Smooth muscle cell (in vitro differentiated cells): Measurements from ENCODE around the gene LPP. TPM values are rescaled to one million over a fixed set of nuclear protein-coding genes. Genes with fewer than 3 reads are reported as not detected.

Experiments used
- DNase-seq: peaks from one replicate; lab custom pipeline; 2025; ENCODE audit not compliant: unreplicated experiment; lab: John Stamatoyannopoulos, UW
- H2AFZ ChIP-seq: fragments of 200-600 bp; sonication (generic); 2 replicates; pipeline ENCODE4 v1.6.0; 2016; ENCODE audit warnings: antibody characterized with exemption, low read depth, mild to moderate bottlenecking
- H3F3A ChIP-seq: fragments of 200-600 bp; sonication (generic); 2 replicates; pipeline ENCODE4 v1.6.0; 2017; ENCODE audit warnings: antibody characterized with exemption, low read depth
- H3K27ac ChIP-seq: fragments of 200-600 bp; sonication (generic); 2 replicates; pipeline ENCODE4 v1.5.1; 2016; ENCODE audit warnings: low read depth, mild to moderate bottlenecking
- H3K27me3 ChIP-seq: fragments of 200-600 bp; sonication (generic); 2 replicates; pipeline ENCODE4 v1.6.1; 2016; ENCODE audit warnings: low read depth, mild to moderate bottlenecking
- H3K36me3 ChIP-seq: fragments of 200-600 bp; sonication (generic); 2 replicates; pipeline ENCODE4 v1.5.1; 2016; ENCODE audit warnings: low read depth
- H3K4me1 ChIP-seq: fragments of 200-600 bp; sonication (generic); 2 replicates; pipeline ENCODE4 v1.5.1; 2016; ENCODE audit warnings: low read depth
- H3K4me2 ChIP-seq: fragments of 200-600 bp; sonication (generic); 2 replicates; pipeline ENCODE4 v1.6.0; 2016; ENCODE audit warnings: mild to moderate bottlenecking
- H3K4me3 ChIP-seq: fragments of 200-600 bp; sonication (generic); 2 replicates; pipeline ENCODE4 v1.5.1; 2016; ENCODE audit warnings: mild to moderate bottlenecking
- H3K79me2 ChIP-seq: fragments of 200-600 bp; sonication (generic); 2 replicates; pipeline ENCODE4 v1.6.0; 2016; ENCODE audit warnings: low read depth, mild to moderate bottlenecking
- H3K9ac ChIP-seq: fragments of 200-600 bp; sonication (generic); 2 replicates; pipeline ENCODE4 v1.6.0; 2016; ENCODE audit warnings: low read depth
- H3K9me3 ChIP-seq: fragments of 200-600 bp; sonication (generic); replicated peaks from 2 replicates; pipeline ENCODE4 v1.5.1; 2016; ENCODE audit warnings: low read depth
- H4K20me1 ChIP-seq: fragments of 200-600 bp; sonication (generic); 2 replicates; pipeline ENCODE4 v1.6.0; 2016; ENCODE audit warnings: low read depth
- WGBS: methylation state at CpG from one replicate; pipeline ENCODE4 v1.1.7; 2016; ENCODE audit warnings: low lambda C conversion rate; 5-methylcytosine and 5-hydroxymethylcytosine counted together
- polyA plus RNA-seq: library from polyadenylated mRNA; unstranded; fragments of >200 nt; fragmentation: Nextera tagmentation; extraction: Ambion mirVana; gene quantifications from 2 replicates; pipeline ENCODE4 v1.2.1, GENCODE V29; 2016
- total RNA-seq: library from RNA; depleted of rRNA; stranded (reverse); fragments of >200 nt; gene quantifications from 2 replicates; pipeline ENCODE4 v1.2.3, GENCODE V29; 2014
- TF ChIP-seq, protein P1 (sequence below): fragments of 200-600 bp; sonication (generic); IDR thresholded peaks from 2 replicates; pipeline ENCODE4 v1.5.1; 2017; ENCODE audit warnings: borderline replicate concordance, mild to moderate bottlenecking, antibody characterized with exemption; ENCODE audit not compliant: insufficient read depth, poor library complexity, severe bottlenecking

LPP gene
- total and polyA plus RNA-seq, 2 experiments from 2014 or later = 42.3 to 128 TPM

DNA sequence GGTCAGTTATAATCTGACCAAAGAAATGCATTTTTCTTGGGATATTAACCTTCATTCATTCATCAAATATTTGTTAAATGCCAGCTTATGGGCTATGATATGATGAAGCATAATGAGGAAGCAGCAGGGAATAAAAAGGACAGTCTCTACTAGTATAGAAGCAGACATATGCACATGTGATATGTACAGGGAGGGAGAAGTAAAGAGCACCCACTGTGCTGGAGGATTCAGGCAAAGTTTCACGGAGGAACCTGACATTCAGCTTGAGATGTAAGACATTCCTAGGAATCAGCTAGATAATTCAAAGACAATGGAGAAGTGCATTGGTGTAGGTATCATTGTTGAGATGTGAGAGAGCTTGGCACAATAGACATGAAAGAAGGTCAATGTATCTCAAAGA is 450.7 kb downstream of the LPP start:
- Histone ChIP-seq H3K4me2 (no peak overlapping the region), H3K4me1 (no peaks in the 10 kb centered on the region), H3K27ac (no peak overlapping the region), H2AFZ (no peak overlapping the region), H3K9ac (no peak overlapping the region), H3F3A (peaks cover 5% of the 10 kb centered on the region), H3K9me3 (peaks cover 7% of the 10 kb centered on the region), H3K79me2 (peaks cover 12% of the 10 kb centered on the region), H3K4me3 (no peak overlapping the region), H4K20me1 (peaks cover 3% of the 10 kb centered on the region), H3K27me3 (no peaks in the 10 kb centered on the region), H3K36me3 (peaks cover 9% of the 10 kb centered on the region)
- TF ChIP-seq, protein P1, sequence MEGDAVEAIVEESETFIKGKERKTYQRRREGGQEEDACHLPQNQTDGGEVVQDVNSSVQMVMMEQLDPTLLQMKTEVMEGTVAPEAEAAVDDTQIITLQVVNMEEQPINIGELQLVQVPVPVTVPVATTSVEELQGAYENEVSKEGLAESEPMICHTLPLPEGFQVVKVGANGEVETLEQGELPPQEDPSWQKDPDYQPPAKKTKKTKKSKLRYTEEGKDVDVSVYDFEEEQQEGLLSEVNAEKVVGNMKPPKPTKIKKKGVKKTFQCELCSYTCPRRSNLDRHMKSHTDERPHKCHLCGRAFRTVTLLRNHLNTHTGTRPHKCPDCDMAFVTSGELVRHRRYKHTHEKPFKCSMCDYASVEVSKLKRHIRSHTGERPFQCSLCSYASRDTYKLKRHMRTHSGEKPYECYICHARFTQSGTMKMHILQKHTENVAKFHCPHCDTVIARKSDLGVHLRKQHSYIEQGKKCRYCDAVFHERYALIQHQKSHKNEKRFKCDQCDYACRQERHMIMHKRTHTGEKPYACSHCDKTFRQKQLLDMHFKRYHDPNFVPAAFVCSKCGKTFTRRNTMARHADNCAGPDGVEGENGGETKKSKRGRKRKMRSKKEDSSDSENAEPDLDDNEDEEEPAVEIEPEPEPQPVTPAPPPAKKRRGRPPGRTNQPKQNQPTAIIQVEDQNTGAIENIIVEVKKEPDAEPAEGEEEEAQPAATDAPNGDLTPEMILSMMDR = no peak
- no peak for DNase-seq
- WGBS = 91% methylated on average over 1 of the region's 1 CpG

DNA sequence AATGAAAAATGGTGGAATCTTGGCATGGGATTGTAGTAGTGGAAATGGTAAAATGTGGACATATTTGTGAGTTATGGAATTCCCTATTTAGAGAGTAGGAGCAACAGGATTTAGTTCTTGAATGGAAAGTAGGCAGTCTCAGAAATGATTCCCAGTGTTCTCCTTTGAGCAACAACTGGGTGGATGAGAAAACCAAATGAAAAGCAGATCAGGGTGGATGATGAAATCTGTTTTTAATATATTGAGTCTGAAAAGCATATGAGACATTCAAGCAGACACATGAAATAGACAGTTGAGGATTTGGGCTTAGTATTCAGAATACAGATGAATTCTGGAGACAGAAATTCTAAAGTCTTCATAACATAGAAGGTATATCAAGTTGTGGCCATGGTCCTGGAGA is 451.3 kb downstream of the LPP start:
- Histone ChIP-seq H3K4me1 (no peaks in the 10 kb centered on the region), H3K4me3 (no peak overlapping the region), H3K27me3 (no peaks in the 10 kb centered on the region), H2AFZ (no peak overlapping the region), H4K20me1 (peaks cover 3% of the 10 kb centered on the region), H3K27ac (no peak overlapping the region), H3K4me2 (no peak overlapping the region), H3K36me3 (peaks cover 15% of the 10 kb centered on the region), H3K9me3 (peaks cover 7% of the 10 kb centered on the region), H3K79me2 (peaks cover 13% of the 10 kb centered on the region), H3K9ac (no peak overlapping the region), H3F3A (peaks cover 5% of the 10 kb centered on the region)
- TF ChIP-seq, protein P1 = no peak
- DNase-seq = no peak

DNA sequence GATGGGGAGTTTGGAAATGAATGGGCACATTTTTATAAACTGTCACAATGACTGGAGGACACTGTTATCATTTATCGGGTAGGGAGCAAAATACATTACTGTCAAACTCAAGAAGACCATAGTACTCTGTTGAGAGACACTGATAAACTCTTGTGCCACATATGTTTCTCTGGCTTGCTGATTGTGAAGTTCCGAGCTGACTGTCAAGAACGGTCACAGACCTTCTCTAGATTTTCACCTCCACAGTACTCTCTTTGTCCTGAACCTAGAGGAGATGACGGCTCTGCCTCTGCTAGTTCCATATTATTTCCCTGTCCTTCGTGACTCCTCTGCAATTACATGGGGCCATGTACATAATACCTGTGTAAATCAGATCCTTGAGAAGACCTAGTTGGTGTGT is 451.9 kb downstream of the LPP start:
- Histone ChIP-seq H3K27ac (peak overlapping the region; percentile 54), H3K4me3 (no peak overlapping the region), H3K9ac (no peak overlapping the region), H3K9me3 (peaks cover 7% of the 10 kb centered on the region), H2AFZ (no peak overlapping the region), H3K36me3 (peaks cover 21% of the 10 kb centered on the region), H3K4me2 (no peak overlapping the region), H4K20me1 (peaks cover 3% of the 10 kb centered on the region), H3K4me1 (no peaks in the 10 kb centered on the region), H3K79me2 (peaks cover 18% of the 10 kb centered on the region), H3K27me3 (no peaks in the 10 kb centered on the region), H3F3A (peaks cover 5% of the 10 kb centered on the region)
- DNase-seq = no peak
- 84% methylated on average over 5 of the region's 5 CpGs for WGBS
- TF ChIP-seq, protein P1 = no peak

DNA sequence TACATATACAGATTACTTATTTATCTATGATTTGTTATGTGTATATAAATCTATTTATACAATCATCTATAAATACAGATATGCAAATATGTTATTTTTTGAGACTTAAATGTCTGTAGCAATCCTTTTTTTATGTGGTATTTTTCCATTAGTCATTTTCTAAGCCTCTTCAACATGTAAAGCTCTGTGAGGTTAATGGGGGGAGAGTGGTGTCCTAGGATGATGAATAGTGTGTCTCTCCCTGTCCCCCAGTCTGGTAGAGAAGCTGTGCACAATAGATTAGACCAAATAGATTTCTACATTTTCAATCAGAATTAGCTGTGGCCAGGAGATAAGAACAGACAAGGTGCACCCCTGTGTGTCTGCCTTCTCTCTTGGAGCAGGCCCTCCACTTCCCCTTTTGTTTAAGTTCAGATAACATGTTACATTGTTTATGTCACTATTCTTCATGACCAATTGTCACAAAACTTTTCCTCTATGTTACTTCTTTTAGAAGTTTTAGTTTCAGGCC is 453.9 kb downstream of the LPP start:
- TF ChIP-seq, protein P1 = no peak
- Histone ChIP-seq H3K79me2 (peaks cover 18% of the 10 kb centered on the region), H3K36me3 (peaks cover 21% of the 10 kb centered on the region), H3K4me1 (no peaks in the 10 kb centered on the region), H3K27ac (no peak overlapping the region), H3K9me3 (peaks cover 7% of the 10 kb centered on the region), H3K4me3 (no peak overlapping the region), H3K9ac (no peak overlapping the region), H3K4me2 (no peak overlapping the region), H3F3A (peaks cover 5% of the 10 kb centered on the region), H2AFZ (no peak overlapping the region), H4K20me1 (peaks cover 3% of the 10 kb centered on the region), H3K27me3 (no peaks in the 10 kb centered on the region)
- no peak for DNase-seq
